GM12873 (cell line): ENCODE data around the gene DENND5B.

Experiments
- CTCF ChIP-seq: IDR thresholded peaks from 2 replicates; pipeline ENCODE4 v1.5.1; 2012; ENCODE audit warnings: low read depth, mild to moderate bottlenecking, moderate library complexity, low read length, control low read depth; ENCODE audit not compliant: insufficient read depth; ENCODE audit errors: missing control alignments

DENND5B gene

DNA sequence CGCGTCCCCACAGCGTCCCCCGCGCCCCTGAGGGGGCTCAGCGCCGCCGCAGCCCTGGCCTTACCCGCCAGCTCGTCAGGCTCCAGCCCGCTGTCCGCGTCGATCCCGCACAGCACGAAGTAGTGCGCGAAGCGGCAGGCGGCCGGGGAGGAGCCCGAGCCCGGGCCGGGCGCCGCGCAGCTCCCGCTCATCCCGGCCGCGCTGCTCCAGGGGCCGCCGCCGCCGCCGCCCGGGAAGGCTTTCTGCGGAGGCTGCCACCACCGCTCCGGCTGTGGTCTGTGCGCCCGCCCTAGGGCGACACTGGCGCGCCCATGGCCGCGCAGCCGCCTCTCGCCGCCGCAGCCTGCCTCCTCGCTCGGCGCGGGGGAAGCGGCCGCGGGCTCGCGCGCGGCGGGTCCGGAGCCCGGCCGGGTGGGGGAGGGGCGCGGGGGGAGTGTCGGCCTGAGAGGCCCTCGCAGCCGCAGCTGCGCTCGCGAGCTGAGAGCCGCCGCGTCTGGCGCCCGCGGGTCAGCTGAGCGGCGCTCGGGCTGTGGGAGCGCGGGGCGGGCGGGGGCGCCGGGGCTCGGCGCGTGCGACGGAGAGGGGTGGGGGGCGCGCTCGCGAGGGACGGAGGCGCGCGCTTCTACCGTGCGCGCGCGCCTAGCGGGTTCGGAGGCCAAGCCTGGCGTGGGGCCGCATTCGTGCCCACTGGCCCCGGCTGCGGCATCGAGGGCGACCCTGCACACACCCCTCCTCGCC, at the start of gene DENND5B:
DENND5B (minus strand) TSS at position 495 of the 738 bp plus-strand sequence; CDS start at position 191, 304 bp downstream.
- TF ChIP-seq CTCF: no peak

- no peak for TF ChIP-seq CTCF
Measured at GRCh38 chr12:31634620-31635019, 43.7 kb upstream of the DENND5B start.

DNA sequence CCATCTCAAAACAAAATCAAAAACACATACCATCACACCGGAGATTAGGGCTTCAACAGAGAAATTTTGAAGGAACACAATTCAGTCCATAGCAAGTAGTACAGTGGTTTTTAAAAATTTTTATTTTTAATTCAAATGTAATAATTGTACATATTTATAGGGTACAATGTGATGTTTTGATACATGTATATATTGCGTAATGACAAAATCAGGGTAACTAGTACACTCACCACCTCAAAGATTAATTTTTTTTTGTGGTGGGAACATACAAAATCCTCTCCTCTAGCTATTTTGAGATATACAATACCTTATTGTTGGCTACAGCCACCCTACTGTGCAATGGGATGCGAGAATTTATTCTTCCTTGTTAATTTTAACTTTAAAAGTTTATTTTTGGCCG, 42.5 kb upstream of the DENND5B start:
- TF ChIP-seq CTCF: no peak

DNA sequence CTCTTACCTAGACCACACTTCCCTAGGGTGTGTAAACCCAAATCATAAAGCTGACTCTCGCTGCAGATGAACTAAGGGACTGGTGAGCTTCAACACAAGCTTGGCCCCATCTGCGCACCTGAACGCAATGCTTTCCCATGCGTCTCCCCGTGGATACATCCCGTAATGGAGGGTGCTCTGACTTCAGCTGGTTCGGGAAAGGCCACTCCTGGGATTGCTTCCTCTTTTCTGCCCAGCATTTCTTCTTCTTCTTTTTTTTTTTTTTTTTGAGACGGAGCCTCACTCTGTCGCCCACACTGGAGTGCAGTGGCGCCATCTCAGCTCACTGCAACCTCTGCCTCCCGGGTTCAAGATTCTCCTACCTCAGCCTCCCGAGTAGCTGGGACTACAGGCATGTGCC, 40.9 kb upstream of the DENND5B start:
- no peak for TF ChIP-seq CTCF

DNA sequence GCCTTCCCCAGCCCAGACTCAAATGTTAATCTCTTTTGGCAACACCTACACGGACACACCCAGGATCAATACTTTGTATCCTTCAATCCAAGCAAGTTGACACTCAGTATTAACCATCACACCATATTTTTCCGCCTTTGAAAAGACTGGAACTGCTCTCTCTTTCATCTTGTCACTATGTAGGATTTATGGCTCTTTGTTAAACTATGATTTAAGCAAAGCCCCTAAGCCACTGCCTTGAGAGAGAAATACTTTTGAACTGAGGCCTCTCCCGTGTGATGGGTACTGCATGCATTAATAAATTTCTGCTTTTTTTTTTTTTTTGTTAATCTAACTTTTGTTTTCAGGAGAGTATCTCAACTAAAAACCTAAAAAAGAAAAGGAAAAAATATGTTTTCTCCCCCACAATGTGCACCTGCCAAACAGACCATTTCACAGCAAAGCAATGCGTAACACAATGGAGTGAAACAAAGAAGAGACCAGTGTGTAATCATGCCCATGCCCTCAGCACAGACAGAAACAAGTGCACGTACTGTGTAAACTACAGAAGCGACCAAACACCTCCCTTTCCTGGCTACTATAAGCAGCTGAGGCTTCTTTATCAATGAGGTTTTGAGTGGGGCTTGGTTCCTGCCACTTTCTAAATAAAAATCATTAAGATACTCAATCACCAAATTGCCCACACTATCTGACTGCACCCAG, 40.2 kb upstream of the DENND5B start:
- no peak for TF ChIP-seq CTCF

- no peak for TF ChIP-seq CTCF
Measured at GRCh38 chr12:31629756-31630732, 39.1 kb upstream of the DENND5B start.
